HG03575 (cell line): ENCODE results near the gene PNMA5.

ENCODE experiments used
- ATAC-seq: cut with Tn5 transposase; IDR thresholded peaks from one replicate; pipeline ENCODE4 v1.9.1; 2021; ENCODE audit not compliant: unreplicated experiment, insufficient number of reproducible peaks, low FRiP score; ENCODE audit errors: extremely low read depth

Gene PNMA5

GRCh38 chrX:152968193-152968592 is 25.7 kb downstream of the PNMA5 start:
- ATAC-seq = no peak

GRCh38 chrX:152960115-152960514 is 33.8 kb downstream of the PNMA5 start:
- ATAC-seq = no peak

GRCh38 chrX:152959626-152960025 is 34.3 kb downstream of the PNMA5 start:
- no peak for ATAC-seq

GRCh38 chrX:152958524-152959465 is 35.1 kb downstream of the PNMA5 start:
- no peak for ATAC-seq

GRCh38 chrX:152958047-152958446 is 35.9 kb downstream of the PNMA5 start:
- ATAC-seq = no peak

- no peak for ATAC-seq
These were observed 43.1 kb downstream of the PNMA5 start for GRCh38 chrX:152950786-152951185.

- no peak for ATAC-seq
These were observed 44.8 kb downstream of the PNMA5 start for GRCh38 chrX:152949114-152949513.

GRCh38 chrX:152946681-152947080 is 47.2 kb downstream of the PNMA5 start:
- no peak for ATAC-seq

GRCh38 chrX:152945021-152945979 is 48.6 kb downstream of the PNMA5 start:
- ATAC-seq = no peak

GRCh38 chrX:152943826-152944225 is 50.1 kb downstream of the PNMA5 start:
- no peak for ATAC-seq

GRCh38 chrX:152942077-152942442 is 51.9 kb downstream of the PNMA5 start:
- ATAC-seq = no peak

GRCh38 chrX:152941328-152942076 is 52.4 kb downstream of the PNMA5 start:
- ATAC-seq = peak; percentile 46
